MM.1S (cell line): Measurements from ENCODE around the gene CYP27C1.

ENCODE experiments used
- DNase-seq: peaks from one replicate; pipeline ENCODE4 v3.0.0-alpha.2; 2015
- H2AFZ ChIP-seq: fragments of 300-600 bp; sonication (generic); 2 replicates; pipeline ENCODE4 v1.6.0; 2016; ENCODE audit warnings: antibody characterized with exemption, low read length
- H3F3A ChIP-seq: fragments of 300-600 bp; sonication (generic); 2 replicates; pipeline ENCODE4 v1.6.1; 2016; ENCODE audit warnings: mild to moderate bottlenecking, antibody characterized with exemption, low read length, moderate library complexity, mixed read lengths; ENCODE audit not compliant: insufficient read depth
- H3K27ac ChIP-seq: fragments of 300-600 bp; sonication (generic); 2 replicates; pipeline ENCODE4 v1.5.1; 2016; ENCODE audit warnings: mild to moderate bottlenecking, low read length
- H3K27me3 ChIP-seq: fragments of 300-600 bp; sonication (generic); replicated peaks from 2 replicates; pipeline ENCODE4 v1.6.0; 2016; ENCODE audit warnings: low read length; ENCODE audit not compliant: insufficient read depth
- H3K36me3 ChIP-seq: fragments of 300-600 bp; sonication (generic); replicated peaks from 2 replicates; pipeline ENCODE4 v1.6.1; 2016; ENCODE audit warnings: mild to moderate bottlenecking, low read length, mixed read lengths; ENCODE audit not compliant: insufficient read depth
- H3K4me1 ChIP-seq: fragments of 300-600 bp; sonication (generic); 2 replicates; pipeline ENCODE4 v1.6.1; 2016; ENCODE audit warnings: low read length, mixed read lengths
- H3K4me2 ChIP-seq: fragments of 300-600 bp; sonication (generic); 2 replicates; pipeline ENCODE4 v1.6.0; 2016; ENCODE audit warnings: low read depth, low read length
- H3K4me3 ChIP-seq: fragments of 300-600 bp; sonication (generic); 2 replicates; pipeline ENCODE4 v1.5.1; 2016; ENCODE audit warnings: low read length, mixed read lengths
- H3K79me2 ChIP-seq: fragments of 300-600 bp; sonication (generic); 2 replicates; pipeline ENCODE4 v1.6.1; 2016; ENCODE audit warnings: mixed run types, low read length, mixed read lengths
- H3K9ac ChIP-seq: fragments of 300-600 bp; sonication (generic); 2 replicates; pipeline ENCODE4 v1.6.1; 2016; ENCODE audit warnings: low read length, mixed read lengths
- H3K9me2 ChIP-seq: fragments of 300-600 bp; sonication (generic); replicated peaks from 2 replicates; pipeline ENCODE4 v1.6.1; 2016; ENCODE audit warnings: mild to moderate bottlenecking, low read length, mixed read lengths; ENCODE audit not compliant: insufficient read depth
- H3K9me3 ChIP-seq: fragments of 300-600 bp; sonication (generic); replicated peaks from 2 replicates; pipeline ENCODE4 v1.6.1; 2016; ENCODE audit warnings: mild to moderate bottlenecking, low read length, mixed read lengths; ENCODE audit not compliant: insufficient read depth
- H4K20me1 ChIP-seq: fragments of 300-600 bp; sonication (generic); 2 replicates; pipeline ENCODE4 v1.6.1; 2016; ENCODE audit warnings: mild to moderate bottlenecking, low read length, moderate library complexity, mixed read lengths; ENCODE audit not compliant: insufficient read depth
- CTCF ChIP-seq: fragments of 300-600 bp; sonication (generic); IDR thresholded peaks from 2 replicates; pipeline ENCODE4 v1.5.1; 2016; ENCODE audit warnings: antibody characterized with exemption, low read length, mixed read lengths
- EZH2 ChIP-seq: fragments of 300-600 bp; sonication (generic); optimal IDR thresholded peaks from 2 replicates; pipeline ENCODE3; 2017; ENCODE audit warnings: low read depth, mild to moderate bottlenecking, antibody characterized with exemption, low read length, mixed read lengths
- EZH2phosphoT487 ChIP-seq: fragments of 300-600 bp; sonication (generic); IDR thresholded peaks from 2 replicates; pipeline ENCODE4 v1.6.1; 2018; ENCODE audit warnings: antibody characterized with exemption, low read length

Gene CYP27C1

DNA sequence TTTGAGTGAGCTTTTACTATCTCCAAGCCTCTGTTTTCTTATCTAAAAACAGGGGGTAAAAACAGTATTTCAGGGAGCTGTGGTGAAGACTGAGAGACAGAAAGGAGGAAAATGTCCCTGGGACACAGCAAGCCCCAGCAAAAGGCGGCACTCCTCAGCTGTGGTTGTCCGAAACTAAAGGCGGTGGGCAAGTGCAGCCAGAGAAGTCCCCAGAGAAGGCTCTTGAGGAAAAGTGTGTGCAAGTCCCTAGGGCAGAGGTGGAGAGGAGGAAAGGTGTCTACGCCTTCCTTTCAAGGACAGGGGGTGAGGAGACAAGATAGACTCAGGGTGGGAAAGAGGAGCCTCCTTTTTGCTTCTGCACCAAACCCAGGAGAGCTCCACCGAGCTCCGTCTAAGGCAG lies 45.5 kb downstream of the CYP27C1 start:
- Histone ChIP-seq H3K9me3 (no peaks in the 10 kb centered on the region), H3K9ac (no peak overlapping the region), H3K27me3 (no peaks in the 10 kb centered on the region), H3K36me3 (no peaks in the 10 kb centered on the region), H3K4me1 (no peaks in the 10 kb centered on the region), H4K20me1 (no peaks in the 10 kb centered on the region), H3K79me2 (no peaks in the 10 kb centered on the region), H3K4me2 (no peak overlapping the region), H3K27ac (no peak overlapping the region), H3K9me2 (no peaks in the 10 kb centered on the region), H2AFZ (0 out of 2 replicates have a peak overlapping the region, but pooled peaks have one; percentile 23), H3K4me3 (no peak overlapping the region), H3F3A (no peaks in the 10 kb centered on the region)
- no peak for DNase-seq
- TF ChIP-seq CTCF: no peak
- no peak for TF ChIP-seq EZH2
- TF ChIP-seq EZH2phosphoT487: no peak

GRCh38 chr2:127174136-127174535 lies 46.0 kb downstream of the CYP27C1 start:
- H3K9ac ChIP-seq: no peak overlapping the region
- no peaks in the 10 kb centered on the region for H3K36me3 ChIP-seq
- H3K4me2 ChIP-seq: no peak overlapping the region
- H3K4me3 ChIP-seq: no peak overlapping the region
- no peaks in the 10 kb centered on the region for H3K79me2 ChIP-seq
- H3K27me3 ChIP-seq: no peaks in the 10 kb centered on the region
- no peaks in the 10 kb centered on the region for H3F3A ChIP-seq
- no peak overlapping the region for H2AFZ ChIP-seq
- DNase-seq: no peak
- TF ChIP-seq EZH2phosphoT487 (no peak), CTCF (no peak), EZH2 (no peak)
- H3K4me1 ChIP-seq: no peaks in the 10 kb centered on the region
- no peaks in the 10 kb centered on the region for H3K9me2 ChIP-seq
- H3K27ac ChIP-seq: no peak overlapping the region
- no peaks in the 10 kb centered on the region for H4K20me1 ChIP-seq
- H3K9me3 ChIP-seq: no peaks in the 10 kb centered on the region

GRCh38 chr2:127173057-127173456 lies 47.0 kb downstream of the CYP27C1 start:
- Histone ChIP-seq H3K36me3 (no peaks in the 10 kb centered on the region), H3K4me3 (no peak overlapping the region), H3F3A (no peaks in the 10 kb centered on the region), H3K9me2 (no peaks in the 10 kb centered on the region), H3K4me1 (no peaks in the 10 kb centered on the region), H3K79me2 (no peaks in the 10 kb centered on the region), H2AFZ (no peak overlapping the region), H3K9me3 (no peaks in the 10 kb centered on the region), H3K27me3 (no peaks in the 10 kb centered on the region), H3K27ac (no peak overlapping the region), H4K20me1 (no peaks in the 10 kb centered on the region), H3K4me2 (no peak overlapping the region), H3K9ac (no peak overlapping the region)
- no peak for DNase-seq
- TF ChIP-seq EZH2phosphoT487 (no peak), EZH2 (no peak)

- no peak overlapping the region for H3K9ac ChIP-seq
- no peaks in the 10 kb centered on the region for H3K79me2 ChIP-seq
- H4K20me1 ChIP-seq: no peaks in the 10 kb centered on the region
- no peaks in the 10 kb centered on the region for H3K9me2 ChIP-seq
- no peak overlapping the region for H2AFZ ChIP-seq
- H3F3A ChIP-seq: no peaks in the 10 kb centered on the region
- no peaks in the 10 kb centered on the region for H3K4me1 ChIP-seq
- no peak for DNase-seq
- H3K27me3 ChIP-seq: no peaks in the 10 kb centered on the region
- H3K27ac ChIP-seq: no peak overlapping the region
- H3K9me3 ChIP-seq: no peaks in the 10 kb centered on the region
- no peak overlapping the region for H3K4me3 ChIP-seq
- H3K4me2 ChIP-seq: no peak overlapping the region
- no peaks in the 10 kb centered on the region for H3K36me3 ChIP-seq
- TF ChIP-seq CTCF (no peak), EZH2phosphoT487 (no peak)
Measured at GRCh38 chr2:127172306-127172705, 47.8 kb downstream of the CYP27C1 start.
